Thymus (tissue), 11 donors: Measurements from ENCODE around the gene ARG2. TPM values are rescaled to one million over a fixed set of nuclear protein-coding genes. Genes with fewer than 3 reads are reported as not detected.
"Not testable (repeated sequence)": the region's sequence is repeated elsewhere in the genome, so short reads cannot be mapped to it uniquely, and the experiment has no call there.

Source experiments
- DNase-seq, 9 donors: peaks; one replicate each; pipeline ENCODE4 v3.0.0-alpha.2; 2013; ENCODE audit warnings: low spot score in 9 of 9, low read depth in 6 of 9, missing footprints in 1 of 9
- H3K27ac ChIP-seq, 2 donors: one replicate each; pipeline ENCODE4 v1.5.1; 2013; ENCODE audit warnings: control low read depth in 1 of 2, low read depth in 1 of 2, low read length in 1 of 2, mild to moderate bottlenecking in 1 of 2, moderate library complexity in 1 of 2
- H3K27me3 ChIP-seq, 2 donors: one replicate each; pipeline ENCODE4 v1.5.1; 2013; ENCODE audit warnings: low read length in 1 of 2; ENCODE audit not compliant: control insufficient read depth in 2 of 2, insufficient read depth in 1 of 2
- H3K36me3 ChIP-seq, 2 donors: one replicate each; pipeline ENCODE4 v1.5.1; 2013; ENCODE audit warnings: low read length in 1 of 2, mild to moderate bottlenecking in 1 of 2, moderate library complexity in 1 of 2; ENCODE audit not compliant: control insufficient read depth in 2 of 2, insufficient read depth in 2 of 2
- H3K4me1 ChIP-seq, 2 donors: one replicate each; pipeline ENCODE4 v1.5.1; 2013; ENCODE audit warnings: low read length in 2 of 2; ENCODE audit not compliant: control insufficient read depth in 2 of 2, insufficient read depth in 2 of 2
- H3K4me3 ChIP-seq, 2 donors: one replicate each; pipeline ENCODE4 v1.5.1; 2013; ENCODE audit warnings: low read length in 2 of 2, control low read depth in 1 of 2, mild to moderate bottlenecking in 1 of 2
- H3K9me3 ChIP-seq, 2 donors: one replicate each; pipeline ENCODE4 v1.5.1; 2013; ENCODE audit warnings: low read length in 1 of 2, mild to moderate bottlenecking in 1 of 2; ENCODE audit not compliant: control insufficient read depth in 2 of 2, insufficient read depth in 1 of 2
- WGBS: extraction: QIAGEN DNeasy Blood & Tissue Kit; methylation state at CpG from one replicate; pipeline ENCODE4 v1.1.7; 2013; 5-methylcytosine and 5-hydroxymethylcytosine counted together
- polyA plus RNA-seq: library from polyadenylated mRNA; stranded (reverse); fragments of 200-250 nt; gene quantifications from one replicate; pipeline ENCODE4 v1.2.3, GENCODE V29; 2013
- total RNA-seq: library from RNA; stranded (reverse); fragments of 120-200 nt; gene quantifications from one replicate; pipeline ENCODE4 v1.2.4, GENCODE V29; 2013
- donor health status: healthy.

The ARG2 gene
- total and polyA plus RNA-seq, 2 donors = 2.4 to 27.8 TPM

- no peaks in the 10 kb centered on the region for H3K9me3 ChIP-seq
- H3K36me3 ChIP-seq = peaks cover 0 to 11% of the 10 kb centered on the region in 2 donors
- no peak for DNase-seq
- WGBS = 88% methylated on average over 7 of the region's 7 CpGs
- H3K27ac ChIP-seq = no peak overlapping the region
- H3K4me3 ChIP-seq = no peak overlapping the region
- no peaks in the 10 kb centered on the region for H3K4me1 ChIP-seq
- no peaks in the 10 kb centered on the region for H3K27me3 ChIP-seq
Observed at GRCh38 chr14:67582061-67582460, 37.7 kb upstream of the ARG2 start.

- no peaks in the 10 kb centered on the region for H3K9me3 ChIP-seq
- peaks cover 4 to 27% of the 10 kb centered on the region in 2 donors for H3K36me3 ChIP-seq
- no peak overlapping the region for H3K4me3 ChIP-seq
- H3K27me3 ChIP-seq = no peaks in the 10 kb centered on the region
- WGBS = 96% methylated on average over 6 of the region's 6 CpGs
- DNase-seq = peak in 3 of 9 donors; percentile 18 to 39 (median 33)
- no peaks in the 10 kb centered on the region for H3K4me1 ChIP-seq
- H3K27ac ChIP-seq = no peak overlapping the region
Observed at GRCh38 chr14:67583711-67584644, 35.7 kb upstream of the ARG2 start.

- H3K36me3 ChIP-seq = peaks cover 7 to 32% of the 10 kb centered on the region in 2 donors
- DNase-seq = no peak
Observed at GRCh38 chr14:67584978-67585377, 34.7 kb upstream of the ARG2 start.

GRCh38 chr14:67586369-67586768 is 33.4 kb upstream of the ARG2 start:
- peaks cover 9 to 36% of the 10 kb centered on the region in 2 donors for H3K36me3 ChIP-seq
- H3K27ac ChIP-seq = no peak overlapping the region
- WGBS = 86% methylated on average over 4 of the region's 4 CpGs
- H3K9me3 ChIP-seq = no peaks in the 10 kb centered on the region
- no peak for DNase-seq
- no peaks in the 10 kb centered on the region for H3K27me3 ChIP-seq
- H3K4me1 ChIP-seq = no peaks in the 10 kb centered on the region
- no peak overlapping the region for H3K4me3 ChIP-seq

More at GRCh38 chr14:67584978-67585377, 34.7 kb upstream of the ARG2 start:
- Histone ChIP-seq H3K4me1 (no peaks in the 10 kb centered on the region), H3K4me3 (no peak overlapping the region), H3K9me3 (no peaks in the 10 kb centered on the region), H3K27ac (no peak overlapping the region), H3K27me3 (no peaks in the 10 kb centered on the region)
- 100% methylated on average over 3 of the region's 3 CpGs for WGBS

GRCh38 chr14:67589204-67589770 is 30.4 kb upstream of the ARG2 start:
- H3K27me3 ChIP-seq = no peaks in the 10 kb centered on the region
- DNase-seq = no peak
- H3K27ac ChIP-seq = no peak overlapping the region
- 98% methylated on average over 2 of the region's 2 CpGs for WGBS
- no peaks in the 10 kb centered on the region for H3K4me1 ChIP-seq
- H3K4me3 ChIP-seq = no peak overlapping the region
- no peaks in the 10 kb centered on the region for H3K9me3 ChIP-seq
- H3K36me3 ChIP-seq = peaks cover 13 to 55% of the 10 kb centered on the region in 2 donors

- H3K27me3 ChIP-seq, H3K27ac ChIP-seq, DNase-seq, H3K4me3 ChIP-seq, H3K4me1 ChIP-seq, H3K9me3 ChIP-seq: not testable (repeated sequence)
- peaks cover 9 to 31% of the 10 kb centered on the region in 2 donors for H3K36me3 ChIP-seq
- 0% methylated on average over 1 of the region's 1 CpG for WGBS
Observed at GRCh38 chr14:67593650-67594049, 26.1 kb upstream of the ARG2 start.

GRCh38 chr14:67595392-67595791 is 24.3 kb upstream of the ARG2 start:
- Histone ChIP-seq H3K36me3 (peaks cover 4 to 22% of the 10 kb centered on the region in 2 donors), H3K9me3 (peaks cover 0 to 3% of the 10 kb centered on the region in 2 donors), H3K27ac (no peak overlapping the region), H3K4me1 (peaks cover 0 to 2% of the 10 kb centered on the region in 2 donors), H3K4me3 (no peak overlapping the region), H3K27me3 (no peaks in the 10 kb centered on the region)
- no peak for DNase-seq
- WGBS = over 99% methylated on average over 2 of the region's 2 CpGs

GRCh38 chr14:67599698-67600561 is 19.8 kb upstream of the ARG2 start, which contains the start of gene PIGH:
PIGH (minus strand) TSS chr14:67600268; CDS start chr14:67600203, 65 bp downstream.
- Histone ChIP-seq H3K36me3 (no peaks in the 10 kb centered on the region), H3K9me3 (peaks cover 0 to 8% of the 10 kb centered on the region in 2 donors), H3K27ac (peak within 1 kb of the TSS; percentile 81 to 88), H3K4me3 (peak within 1 kb of the TSS; percentile 90 to 97), H3K27me3 (no peaks in the 10 kb centered on the region), H3K4me1 (peaks cover 0 to 5% of the 10 kb centered on the region in 2 donors)
- WGBS = 4% methylated on average over 77 of the region's 77 CpGs
- peak; percentile 73 to 96 (median 88) for DNase-seq
